Activated CD8-positive, alpha-beta memory T cell treated with anti-CD3 and anti-CD28 coated beads for 36 hours (primary cell): ENCODE results near the gene MPV17. TPM values are rescaled to one million over a fixed set of nuclear protein-coding genes. Genes with fewer than 3 reads are reported as not detected.

Experiments
- CTCF ChIA-PET: fragments of 350-600 bp; sonication (Branson Sonifier 250); formaldehyde crosslinking; loops from one replicate; lab custom pipeline; 2021; ENCODE audit warnings: antibody characterized with exemption; lab: Charles Lee
- POLR2A ChIA-PET: fragments of 350-600 bp; sonication (Branson Sonifier 250); formaldehyde crosslinking; loops from one replicate; lab custom pipeline; 2021; ENCODE audit warnings: antibody characterized with exemption; lab: Charles Lee
- total RNA-seq, 2 experiments: library from RNA; stranded (reverse); gene quantifications; one replicate each; pipeline ENCODE4 v1.2.3, GENCODE V29; 2021

The MPV17 gene
- total RNA-seq, 2 experiments from 2014 or later, result 89.3 to 92.8 TPM

GRCh38 chr2:27261926-27262298 lies 61.0 kb downstream of the MPV17 start:
- ChIA-PET POLR2A (no interaction called here), CTCF (interaction anchor here (1.2 to 3.0 kb wide), 2 partner anchors 13 to 22 kb away, joined by 3 to 12 read pairs; no protein-coding TSS in a partner anchor)

GRCh38 chr2:27261241-27261925 lies 61.5 kb downstream of the MPV17 start:
- POLR2A ChIA-PET, result no interaction called here

More at GRCh38 chr2:27261241-27261925, 61.5 kb downstream of the MPV17 start:
- CTCF ChIA-PET, result interaction anchor here (1.2 to 3.0 kb wide), 2 partner anchors 12 to 22 kb away, joined by 3 to 12 read pairs; no protein-coding TSS in a partner anchor

Other genes starting within 250 kb of the MPV17 start
- under 1 TPM; 0.48 to 0.69 TPM for gene EMILIN1, start 244.5 kb downstream of the MPV17 start, total RNA-seq
- gene KHK, start 236.3 kb downstream of the MPV17 start, total RNA-seq, result 10 to 100 TPM; 14.1 to 15.2 TPM
- gene CGREF1, start 204.0 kb downstream of the MPV17 start, total RNA-seq, result 1 to 10 TPM; 4.7 to 7.0 TPM
- under 1 TPM; 0.34 to 0.40 TPM for gene ABHD1, start 199.3 kb downstream of the MPV17 start, total RNA-seq
- 10 to 100 TPM; 72.0 to 77.0 TPM for gene PREB, start 188.5 kb downstream of the MPV17 start, total RNA-seq
- gene PRR30, start 183.7 kb downstream of the MPV17 start, total RNA-seq, result not detected
- gene TCF23, start 174.1 kb downstream of the MPV17 start, total RNA-seq, result not detected
- gene ATRAID, start 111.1 kb downstream of the MPV17 start, total RNA-seq, result 10 to 100 TPM; 95.3 to 96.0 TPM
- gene SLC5A6, start 110.8 kb downstream of the MPV17 start, total RNA-seq, result 10 to 100 TPM; 91.3 to 94.1 TPM
- 100 to 1,000 TPM; 156 to 158 TPM for gene CAD, start 105.7 kb downstream of the MPV17 start, total RNA-seq
- under 1 TPM; 0.23 to 0.59 TPM for gene SLC30A3, start 60.0 kb downstream of the MPV17 start, total RNA-seq
- not detected for gene DNAJC5G, start 47.7 kb downstream of the MPV17 start, total RNA-seq
- gene TRIM54, start 40.7 kb downstream of the MPV17 start, total RNA-seq, result under 1 TPM; 0.15 to 0.30 TPM
- 1 to 10 TPM; 1.0 to 1.1 TPM for gene UCN, start 14.7 kb downstream of the MPV17 start, total RNA-seq
- 10 to 100 TPM; 76.1 to 76.6 TPM for gene GTF3C2, start 33.7 kb upstream of the MPV17 start, total RNA-seq
- gene EIF2B4, start 47.2 kb upstream of the MPV17 start, total RNA-seq, result 10 to 100 TPM; 43.6 to 46.6 TPM
- gene SNX17, start 47.5 kb upstream of the MPV17 start, total RNA-seq, result 100 to 1,000 TPM; 111 to 112 TPM
- gene ZNF513, start 57.6 kb upstream of the MPV17 start, total RNA-seq, result 1 to 10 TPM; 8.2 to 9.5 TPM
- gene PPM1G, start 86.5 kb upstream of the MPV17 start, total RNA-seq, result 100 to 1,000 TPM; 179 to 181 TPM
- 10 to 100 TPM; 65.0 to 71.2 TPM for gene NRBP1, start 105.5 kb upstream of the MPV17 start, total RNA-seq
- gene KRTCAP3, start 119.3 kb upstream of the MPV17 start, total RNA-seq, result 1 to 10 TPM; 3.9 to 4.6 TPM
- gene IFT172, start 166.6 kb upstream of the MPV17 start, total RNA-seq, result 10 to 100 TPM; 12.1 to 13.9 TPM
- gene FNDC4, start 172.1 kb upstream of the MPV17 start, total RNA-seq, result not detected
- not detected for gene GCKR, start 173.7 kb upstream of the MPV17 start, total RNA-seq